GM21367 (cell line): ENCODE data around the gene MANSC4.

ENCODE experiments used
- ATAC-seq: cut with Tn5 transposase; IDR thresholded peaks from one replicate; pipeline ENCODE4 v1.9.1; 2021; ENCODE audit not compliant: unreplicated experiment

Gene MANSC4

DNA sequence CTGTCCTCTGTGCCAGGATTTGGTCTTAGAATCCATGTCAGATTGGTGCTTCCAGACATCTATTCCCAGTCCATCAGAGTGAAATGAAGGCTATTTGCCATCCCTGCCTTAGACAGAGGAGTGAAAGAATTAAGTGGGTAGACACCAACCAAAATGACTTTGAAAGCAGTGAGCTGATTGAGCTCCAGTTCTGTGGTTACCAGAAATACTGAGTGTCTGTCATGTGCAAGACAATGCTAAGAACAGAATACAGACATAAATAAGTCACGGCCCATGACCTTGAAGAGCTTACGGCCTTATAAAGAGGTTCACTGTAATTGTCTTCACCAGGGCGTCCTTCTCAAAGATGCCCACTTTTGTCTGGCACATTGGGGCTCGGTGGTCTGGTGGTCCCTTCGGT, 21.6 kb upstream of the MANSC4 start:
- ATAC-seq: no peak

DNA sequence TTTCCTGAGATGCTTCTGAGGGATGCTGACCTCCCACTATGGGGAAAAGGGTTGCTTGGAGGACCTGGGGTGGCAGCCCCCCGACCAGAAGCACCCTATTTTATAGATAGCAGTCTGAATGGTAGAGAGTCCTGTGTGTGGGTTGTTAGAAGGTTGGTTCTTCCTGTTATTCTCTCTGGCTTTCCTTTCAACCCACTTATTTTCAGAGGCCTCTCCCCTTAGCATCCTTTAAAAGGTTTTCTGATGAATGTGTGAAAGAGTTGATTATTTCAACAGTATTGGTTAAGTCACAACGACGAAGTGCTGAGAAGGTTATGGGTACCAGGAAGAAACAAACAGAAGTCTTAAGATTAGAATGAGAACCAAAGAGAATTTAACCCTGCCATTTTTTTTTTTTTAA, 20.8 kb upstream of the MANSC4 start:
- no peak for ATAC-seq

DNA sequence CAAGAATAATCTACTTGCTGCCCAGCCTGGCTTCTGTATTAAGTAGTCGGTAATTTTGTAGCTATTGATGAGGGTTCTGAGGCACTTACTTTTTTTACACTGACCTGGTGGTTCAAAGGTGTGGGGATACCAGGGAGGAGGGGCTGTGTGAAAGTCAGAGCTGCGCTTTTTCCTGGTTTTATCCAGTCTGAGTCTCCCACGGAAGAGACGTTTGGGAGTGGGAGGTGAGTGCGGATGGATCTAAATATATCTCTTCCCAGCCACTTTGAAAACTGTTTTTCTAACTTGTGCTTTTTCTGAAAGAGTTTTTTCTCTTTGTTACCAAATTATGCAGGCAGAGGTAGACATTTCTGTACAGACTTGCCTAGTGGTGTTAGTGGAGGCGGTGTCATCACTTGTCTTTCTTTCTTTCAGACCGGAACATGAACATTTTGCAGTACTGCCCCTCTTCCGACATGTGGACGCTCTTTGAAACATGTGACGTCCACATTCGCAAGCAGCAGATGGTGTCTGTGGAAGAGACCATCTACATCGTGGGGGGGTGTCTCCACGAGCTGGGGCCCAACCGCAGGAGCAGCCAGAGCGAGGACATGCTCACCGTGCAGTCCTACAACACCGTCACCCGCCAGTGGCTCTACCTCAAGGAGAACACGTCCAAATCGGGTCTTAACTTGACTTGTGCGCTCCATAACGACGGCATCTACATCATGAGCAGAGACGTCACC, 17.4 kb upstream of the MANSC4 start:
- no peak for ATAC-seq

DNA sequence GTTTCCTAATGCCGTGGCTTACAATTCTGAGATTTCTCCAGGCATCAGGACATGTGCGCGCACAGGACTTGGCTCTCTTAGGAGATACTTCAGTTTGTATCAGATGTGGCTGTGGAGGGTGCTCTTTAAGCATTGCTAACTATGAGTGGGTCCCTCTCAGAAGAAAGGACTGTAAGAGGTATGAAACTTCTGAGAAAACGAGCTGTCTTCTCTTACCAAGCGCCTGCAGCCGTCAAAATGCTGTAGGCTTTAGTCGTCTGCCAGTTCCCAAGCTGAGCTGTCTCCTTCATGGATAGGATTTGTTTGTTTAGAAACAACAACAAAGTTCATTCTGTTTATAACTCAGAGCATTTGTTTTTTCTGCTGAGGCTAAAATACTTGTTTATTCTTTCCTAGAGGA, 16.1 kb upstream of the MANSC4 start:
- ATAC-seq: no peak

DNA sequence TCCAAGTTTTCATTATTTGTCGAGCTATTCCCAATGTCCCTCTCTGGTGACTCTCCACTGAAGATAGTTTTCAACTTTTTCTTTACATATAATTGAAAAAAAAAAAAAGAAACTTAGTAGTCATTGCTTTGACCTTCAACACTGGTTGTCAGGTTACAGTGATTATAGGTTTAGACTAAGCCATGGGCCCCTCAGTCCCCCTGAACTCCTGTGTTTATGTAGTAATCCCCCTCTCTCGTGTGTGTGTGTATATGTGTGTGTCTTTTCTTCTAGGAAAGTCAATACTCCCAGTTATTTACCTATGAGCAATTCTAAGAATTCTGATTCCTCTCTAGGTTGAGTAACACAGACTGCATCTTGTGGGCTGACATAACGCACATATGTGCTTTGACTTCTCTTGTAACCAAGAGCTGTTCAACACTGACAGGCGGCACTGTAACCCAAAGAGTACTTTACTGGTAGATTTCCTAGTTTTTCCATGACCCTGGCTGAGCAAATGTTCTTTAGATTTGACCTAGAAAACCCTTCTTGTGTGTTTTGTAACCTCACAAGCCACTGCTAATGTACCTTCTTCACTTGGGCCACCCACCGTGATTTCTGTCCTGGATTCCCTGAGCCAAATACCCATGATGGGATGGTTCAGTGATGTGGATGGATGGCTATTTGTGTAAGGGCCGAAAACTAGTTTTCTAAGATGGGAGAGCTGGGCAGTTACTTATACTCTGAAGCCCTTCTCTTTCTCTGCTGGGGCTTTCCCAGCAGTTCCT, 15.0 kb upstream of the MANSC4 start:
- ATAC-seq: no peak

DNA sequence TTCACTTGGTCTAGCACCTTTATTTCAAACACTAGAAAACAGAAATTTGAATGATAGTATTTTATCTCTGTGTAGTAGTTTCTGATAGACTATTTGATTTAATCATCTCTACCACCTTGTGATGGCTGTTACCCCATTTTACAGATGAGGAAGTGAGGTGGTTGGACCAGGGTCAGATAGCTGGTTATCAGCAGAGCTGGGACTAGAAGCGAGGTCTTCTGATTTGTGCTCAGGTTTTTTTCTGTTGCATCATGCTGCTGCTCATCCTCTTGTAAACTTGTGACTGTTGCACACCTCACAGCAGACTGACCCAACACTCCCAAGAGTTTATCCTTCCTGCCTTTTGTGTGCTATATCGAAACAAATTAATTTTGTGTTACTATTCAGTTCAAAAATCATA, 10.1 kb upstream of the MANSC4 start:
- ATAC-seq: no peak

DNA sequence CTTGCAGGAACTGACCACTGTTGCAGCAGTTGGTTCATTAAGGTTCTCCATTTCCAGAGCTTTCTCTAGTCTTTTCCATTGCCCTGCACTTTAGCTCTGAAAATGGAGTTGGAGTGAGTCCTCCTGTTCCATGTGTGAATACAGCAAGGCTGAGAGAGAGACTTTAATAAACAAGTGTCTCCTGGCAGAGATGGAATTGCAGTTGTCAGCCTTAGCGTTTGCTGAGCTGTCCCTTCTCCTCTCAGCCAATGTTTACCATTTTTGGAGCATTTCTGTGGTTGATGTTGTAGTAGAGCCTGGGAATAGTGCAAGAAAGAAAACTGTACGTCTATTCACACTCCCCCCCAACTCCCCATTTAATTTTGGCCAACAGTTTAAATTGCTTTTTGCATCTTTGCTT, 7.5 kb upstream of the MANSC4 start:
- ATAC-seq: no peak

DNA sequence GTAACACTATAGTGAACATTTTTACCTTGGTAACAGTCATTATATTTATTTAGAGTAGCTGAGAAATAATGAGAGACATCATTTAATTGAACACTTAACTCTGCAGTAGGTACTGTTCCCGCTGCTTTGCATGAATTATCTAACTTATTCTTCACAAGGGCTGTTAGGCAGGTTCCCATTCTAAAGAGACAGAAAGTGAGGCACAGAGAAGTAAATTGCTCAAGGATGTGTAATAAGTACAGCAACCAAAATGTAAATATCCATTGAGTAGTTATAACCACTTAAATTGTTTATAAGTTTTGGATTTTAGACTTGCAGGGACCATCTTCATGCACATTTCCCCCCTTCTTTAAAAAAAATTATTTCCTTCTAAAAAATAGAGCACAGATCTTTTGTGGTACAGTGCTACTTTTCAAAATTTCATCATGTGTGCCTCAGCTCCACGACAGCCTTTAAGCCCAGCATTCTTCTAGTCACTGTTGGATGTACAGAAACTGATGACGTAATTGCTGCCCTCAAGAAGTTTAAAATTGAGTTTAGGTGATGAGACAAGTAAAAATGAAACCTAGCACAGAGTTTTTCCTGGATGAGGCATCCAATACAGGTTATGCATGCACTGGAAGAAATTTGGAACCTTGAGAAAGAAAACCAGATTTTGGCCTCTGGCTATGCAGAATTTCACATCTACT, 6.0 kb upstream of the MANSC4 start:
- ATAC-seq: no peak

DNA sequence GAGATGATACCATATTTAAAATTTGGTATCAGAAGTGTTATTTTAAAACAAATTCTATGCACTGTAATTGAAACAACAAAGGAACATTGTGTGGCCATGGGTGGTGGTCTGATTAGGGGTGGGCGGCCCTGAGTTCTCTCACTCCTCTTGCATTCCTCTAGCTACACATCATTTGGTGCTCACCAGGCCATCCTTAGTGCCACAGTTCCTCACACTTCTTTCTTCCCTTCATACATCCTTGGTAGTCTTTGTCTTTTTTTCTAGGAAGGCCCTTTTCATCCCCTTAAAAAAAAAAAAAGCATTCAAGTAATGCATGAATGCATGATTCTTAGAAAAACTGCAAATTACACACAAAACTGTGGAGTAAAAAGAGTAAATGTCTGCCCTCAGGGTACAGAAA, 2.4 kb upstream of the MANSC4 start:
- no peak for ATAC-seq

DNA sequence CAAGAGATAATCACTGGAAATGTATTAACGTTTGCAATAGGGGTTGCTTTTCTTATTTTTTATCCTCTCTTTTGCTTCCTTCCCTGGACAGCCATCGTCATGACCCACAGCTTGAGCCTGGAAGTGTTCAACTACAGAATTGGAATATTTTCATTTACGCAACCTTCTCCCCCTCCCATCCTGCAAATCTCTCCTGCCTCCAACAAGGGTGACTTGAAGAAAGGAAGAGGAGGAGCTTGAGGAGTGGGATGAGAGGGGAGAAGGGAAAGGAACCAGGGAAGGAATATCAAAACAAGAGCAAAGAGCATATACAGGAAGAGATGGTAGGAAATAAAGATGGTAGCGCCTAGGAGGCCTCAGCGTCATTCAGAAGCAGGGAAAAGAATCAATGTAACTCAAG, 1.6 kb upstream of the MANSC4 start:
- ATAC-seq: no peak

DNA sequence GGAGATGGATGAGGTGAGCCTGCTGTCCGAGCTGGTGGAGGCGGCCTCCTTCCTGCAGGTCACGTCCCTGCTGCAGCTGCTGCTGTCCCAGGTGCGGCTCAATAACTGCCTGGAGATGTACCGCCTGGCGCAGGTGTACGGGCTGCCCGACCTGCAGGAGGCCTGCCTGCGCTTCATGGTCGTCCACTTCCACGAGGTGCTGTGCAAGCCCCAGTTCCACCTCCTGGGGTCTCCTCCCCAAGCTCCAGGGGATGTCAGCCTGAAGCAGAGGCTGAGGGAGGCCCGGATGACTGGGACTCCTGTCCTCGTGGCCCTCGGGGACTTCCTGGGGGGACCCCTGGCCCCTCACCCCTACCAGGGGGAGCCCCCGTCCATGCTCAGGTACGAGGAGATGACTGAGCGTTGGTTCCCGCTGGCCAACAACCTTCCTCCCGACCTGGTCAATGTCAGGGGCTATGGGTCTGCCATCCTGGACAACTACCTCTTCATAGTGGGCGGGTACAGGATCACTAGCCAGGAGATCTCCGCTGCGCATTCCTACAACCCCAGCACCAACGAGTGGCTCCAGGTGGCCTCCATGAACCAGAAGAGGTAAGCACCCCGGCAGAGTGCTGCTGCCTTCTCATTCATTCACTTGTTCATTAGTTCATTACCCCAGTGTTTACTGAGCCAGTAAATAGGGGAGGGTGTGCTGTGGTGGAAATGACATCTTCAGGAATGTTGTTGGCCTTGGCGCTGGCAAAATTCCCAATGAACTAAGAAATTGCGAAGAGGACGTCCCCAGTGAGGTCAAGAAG, 774 bp upstream of the MANSC4 start:
- ATAC-seq: peak; percentile 40

DNA sequence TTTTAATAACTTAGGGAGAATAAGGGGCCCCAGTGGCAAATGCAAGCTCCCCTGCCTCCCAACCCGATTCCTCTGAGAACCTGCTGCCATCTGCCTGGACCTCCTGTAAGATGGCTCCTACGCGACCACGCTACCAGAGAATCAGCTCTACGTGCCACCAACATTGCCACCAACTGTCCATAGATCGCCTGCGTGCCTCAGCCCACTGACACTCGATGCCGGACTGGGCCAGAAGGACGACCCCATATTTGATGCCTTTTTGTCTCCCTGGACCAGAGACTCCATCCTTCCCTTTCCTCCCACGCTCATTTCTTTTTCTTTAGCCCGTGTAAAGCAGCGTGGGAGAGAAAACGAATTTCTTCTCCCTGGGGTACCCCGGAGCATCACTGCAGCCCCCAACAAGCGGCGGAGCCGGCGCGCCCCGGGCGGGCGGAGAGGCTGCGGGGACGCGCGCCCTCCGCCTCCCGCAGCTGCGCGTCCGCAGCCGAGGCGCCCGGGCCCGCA, 568 bp downstream of the MANSC4 start:
- peak; percentile 6 for ATAC-seq

DNA sequence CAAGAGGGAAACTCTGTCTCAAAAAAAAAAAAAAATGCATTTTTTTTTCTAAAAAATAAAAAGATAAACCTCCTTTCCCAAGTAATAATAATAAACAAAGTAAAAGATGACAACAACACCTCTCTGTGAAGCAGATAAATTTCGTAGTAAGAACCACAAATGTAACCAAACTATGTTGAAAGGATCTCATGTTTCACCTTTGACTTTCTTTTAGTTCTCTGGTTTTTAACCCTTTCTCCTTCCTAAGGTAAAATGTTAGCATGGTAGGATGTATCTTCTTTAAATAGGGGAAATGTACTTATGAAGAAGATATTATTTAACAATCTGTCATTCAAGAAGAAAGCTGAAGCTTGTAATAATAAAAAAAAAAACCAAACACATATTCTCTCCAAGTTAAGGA, 1.8 kb downstream of the MANSC4 start:
- no peak for ATAC-seq

DNA sequence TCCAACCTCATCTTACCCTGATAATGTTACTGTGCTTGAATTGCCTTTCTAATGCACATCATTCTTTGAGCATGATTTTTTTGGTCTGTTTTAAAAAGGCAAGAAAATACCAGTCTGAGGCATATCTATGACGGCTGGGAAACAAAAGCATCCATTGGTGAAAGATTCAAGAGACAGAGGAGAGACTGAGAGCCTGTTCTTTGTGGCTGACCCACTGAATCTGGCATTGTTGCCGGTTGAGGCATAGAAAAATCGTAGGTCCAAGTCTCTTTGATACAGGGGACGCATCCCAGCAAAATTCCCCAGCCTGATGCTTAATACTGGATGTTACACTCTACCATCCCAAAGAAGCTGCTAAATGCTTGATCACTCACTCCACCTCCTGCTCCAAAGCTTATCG, 2.9 kb downstream of the MANSC4 start:
- no peak for ATAC-seq

DNA sequence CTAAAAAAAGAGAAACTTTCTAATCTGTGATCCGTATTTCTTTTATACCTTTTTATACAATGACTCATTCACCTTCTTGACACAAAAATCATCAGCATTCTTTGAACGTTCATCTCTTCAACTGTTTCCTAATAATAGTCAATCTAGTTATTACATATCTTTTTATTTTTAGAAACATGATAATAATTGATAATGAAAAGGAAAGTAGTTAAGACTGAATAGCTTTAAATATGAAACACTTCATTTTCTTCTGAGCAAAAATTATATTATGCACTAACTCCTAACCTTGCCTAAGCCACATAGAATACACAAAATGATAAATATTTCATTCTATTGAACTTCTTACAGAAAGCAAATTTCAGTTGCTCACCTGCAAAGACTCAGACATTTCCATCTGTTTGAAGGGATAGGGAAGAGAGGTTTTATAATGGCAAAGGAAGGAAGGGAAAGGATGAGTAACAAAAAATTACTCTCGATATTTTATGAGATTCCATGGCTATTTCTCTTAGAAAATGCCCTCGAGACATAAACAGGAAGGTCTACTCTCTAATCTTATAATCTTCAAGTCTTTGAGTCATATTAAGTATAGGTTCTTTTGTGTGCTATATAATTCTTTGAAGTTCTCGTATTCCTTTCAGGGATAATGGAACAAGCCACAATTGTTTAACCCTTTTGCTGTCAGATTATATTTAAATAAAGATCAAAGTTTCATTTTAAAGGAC, 7.5 kb downstream of the MANSC4 start:
- ATAC-seq: no peak

DNA sequence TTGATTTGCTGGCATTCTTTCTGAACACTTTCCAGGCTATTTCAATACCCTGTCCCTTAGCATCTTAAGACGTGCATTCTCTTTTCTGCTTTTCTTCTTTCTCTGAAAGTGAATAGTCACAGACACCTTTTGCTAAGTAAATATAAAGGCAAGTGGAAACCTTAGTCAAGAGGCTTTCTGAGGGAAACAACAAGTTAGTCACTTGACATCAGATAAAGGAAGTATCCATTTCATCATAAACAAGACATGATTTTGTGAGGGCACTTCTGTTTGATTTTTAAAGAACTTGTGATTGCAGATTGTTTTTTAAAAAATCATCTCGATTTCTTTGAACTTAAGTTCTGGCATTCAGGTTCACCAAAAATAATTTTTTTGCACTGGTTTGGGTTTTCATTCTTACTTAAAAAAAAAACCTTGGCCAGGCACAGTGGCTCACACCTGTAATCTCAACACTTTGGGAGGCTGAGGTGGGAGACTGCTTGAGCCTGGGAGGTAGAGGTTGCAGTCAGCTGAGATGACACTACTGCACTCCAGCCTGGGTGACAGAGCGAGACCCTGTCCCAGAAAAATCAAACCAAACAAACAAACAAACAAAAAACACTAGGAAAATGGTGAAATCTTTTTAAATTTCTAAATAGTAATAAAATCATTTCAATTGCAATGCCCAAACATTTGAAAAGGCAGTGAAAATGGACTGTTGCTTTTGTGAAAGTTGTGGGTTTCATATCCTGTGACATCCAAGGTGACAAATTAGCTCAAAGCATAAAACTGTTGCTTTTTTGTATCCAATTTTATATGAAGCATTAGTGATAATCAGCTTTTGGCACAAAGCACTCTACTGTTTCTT, 8.3 kb downstream of the MANSC4 start:
- ATAC-seq: no peak

DNA sequence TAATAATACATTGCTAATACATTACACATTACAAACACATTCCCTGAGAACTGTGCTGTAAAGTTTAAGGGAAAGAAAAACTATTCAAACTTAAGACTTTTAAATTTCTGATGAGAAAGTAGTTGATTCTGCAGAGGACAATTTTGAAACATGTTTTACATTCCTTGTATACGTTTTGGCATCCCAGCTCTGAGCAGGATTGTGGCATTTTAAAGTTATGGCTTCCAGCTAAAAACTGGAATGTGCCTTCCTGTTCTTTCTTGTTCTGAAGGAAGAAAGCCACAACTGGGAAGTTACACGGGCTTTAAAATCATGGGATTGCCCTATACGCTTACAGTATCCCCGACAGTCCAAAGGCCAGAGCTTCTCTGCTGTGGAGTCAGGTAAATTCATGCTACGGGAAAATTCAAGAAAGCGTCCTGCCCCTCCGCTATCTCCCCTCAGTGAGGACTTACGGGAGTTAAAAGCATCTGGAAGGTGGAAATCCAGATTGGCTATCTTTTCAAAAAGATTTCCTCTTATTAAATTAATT, 10.8 kb downstream of the MANSC4 start:
- no peak for ATAC-seq

DNA sequence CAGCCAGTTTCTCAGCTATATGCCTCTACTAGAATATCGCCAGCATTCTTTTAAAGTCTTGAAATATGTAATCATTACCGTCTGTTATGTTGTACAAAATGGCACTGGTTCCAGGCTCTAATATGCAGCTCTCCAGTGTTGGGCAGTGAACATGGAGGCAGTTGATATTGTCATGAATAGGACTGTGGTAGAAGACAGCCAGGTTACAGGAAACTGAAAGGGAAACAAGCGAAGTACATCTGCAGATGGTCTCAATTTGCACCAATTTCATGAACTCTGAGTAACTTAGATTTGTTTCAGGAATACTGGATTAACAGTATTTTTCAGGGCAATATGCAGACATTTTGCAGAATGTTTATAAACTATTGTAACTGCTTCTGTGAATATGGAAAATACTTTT, 13.4 kb downstream of the MANSC4 start:
- ATAC-seq: no peak

DNA sequence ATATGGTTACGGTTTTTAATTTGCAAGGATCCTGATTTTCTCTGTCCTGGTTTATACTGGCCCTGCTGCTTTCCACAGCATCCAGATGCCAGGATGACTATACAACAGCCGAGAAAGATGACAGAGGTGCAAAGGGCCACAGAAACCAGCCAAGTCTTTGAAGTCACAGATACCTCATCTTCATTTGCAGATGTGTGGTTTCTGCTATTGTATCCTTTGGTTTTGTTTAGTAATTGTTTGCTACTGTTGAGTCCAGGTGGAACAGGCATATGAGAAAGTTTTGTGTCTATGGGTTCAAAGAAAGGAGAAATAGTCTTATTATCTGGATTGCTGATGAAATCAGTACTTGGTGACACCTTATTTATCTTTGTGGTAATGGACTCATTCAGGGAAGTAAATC, 17.3 kb downstream of the MANSC4 start:
- ATAC-seq: no peak
